Kidney (tissue), 14 donors: ENCODE data around the gene SMIM35. TPM values are rescaled to one million over a fixed set of nuclear protein-coding genes. Genes with fewer than 3 reads are reported as not detected.

Source experiments
- DNase-seq, 5 donors: peaks; one replicate each; pipeline ENCODE4 v3.0.0-alpha.2; 2013 to 2020
- FAIRE-seq: peaks from 2 replicates; lab custom pipeline; 2012; peaks lifted over from hg19 to GRCh38; lab: Jason Lieb, UNC
- H3K27ac ChIP-seq, 2 donors: one replicate each; pipeline ENCODE4 v1.7.0; 2013; ENCODE audit warnings: low read depth in 2 of 2, low read length in 2 of 2, inconsistent platforms in 1 of 2
- H3K27me3 ChIP-seq: one replicate; pipeline ENCODE4 v1.7.1; 2013; ENCODE audit warnings: low read length, inconsistent platforms; ENCODE audit not compliant: control insufficient read depth, insufficient read depth
- H3K36me3 ChIP-seq, 3 donors: one replicate each; pipeline versions ENCODE4 v1.7.0 to v1.7.1; 2013; ENCODE audit warnings: low read length in 3 of 3, control low read depth in 1 of 3, inconsistent platforms in 1 of 3; ENCODE audit not compliant: insufficient read depth in 3 of 3, control insufficient read depth in 2 of 3
- H3K4me1 ChIP-seq, 3 donors: one replicate each; pipeline versions ENCODE4 v1.7.0 to v1.7.1; 2013; ENCODE audit warnings: low read length in 3 of 3, inconsistent platforms in 1 of 3, low read depth in 1 of 3; ENCODE audit not compliant: control insufficient read depth in 2 of 3, insufficient read depth in 2 of 3
- H3K4me3 ChIP-seq, 3 donors: one replicate each; pipeline versions ENCODE4 v1.7.0 to v1.8.1; 2013; ENCODE audit warnings: low read length in 3 of 3, control low read depth in 1 of 3, inconsistent platforms in 1 of 3
- H3K9ac ChIP-seq, 3 donors: one replicate each; pipeline versions ENCODE4 v1.7.0 to v1.7.1; 2013; ENCODE audit warnings: low read length in 3 of 3, control low read depth in 1 of 3, inconsistent platforms in 1 of 3
- H3K9me3 ChIP-seq, 3 donors: one replicate each; pipeline versions ENCODE4 v1.7.0 to v1.7.1; 2013; ENCODE audit warnings: low read length in 3 of 3, control low read depth in 1 of 3, inconsistent platforms in 1 of 3; ENCODE audit not compliant: control insufficient read depth in 2 of 3, insufficient read depth in 1 of 3
- intact Hi-C: fragments of 100-400 bp; cut with DNase I; formaldehyde crosslinking; loops from one replicate; pipeline ENCODE4 v1.11.1; 2022
- polyA plus RNA-seq: library from polyadenylated mRNA; stranded (reverse); fragments of 350-450 nt; fragmentation: Illumina TruSeq; extraction: RNeasy Lipid Tissue Mini Kit (QIAGEN cat#74804); gene quantifications from one replicate; pipeline ENCODE4 v1.2.3, GENCODE V29; 2014; ENCODE audit warnings: low read depth, low replicate concordance; ENCODE audit not compliant: insufficient read depth
- total RNA-seq: library from RNA; stranded (reverse); fragmentation: NEBNext Ultra II Directional; extraction: Animal tissue kit (Norgen Biotek cat#: 25700); gene quantifications from one replicate; pipeline ENCODE4 v1.2.1, GENCODE V29; 2021
- TF ChIP-seq, protein P1 (sequence below): IDR thresholded peaks from 3 replicates; pipeline ENCODE4 v1.5.1; 2012; ENCODE audit warnings: mild to moderate bottlenecking, moderate library complexity, borderline replicate concordance; ENCODE audit not compliant: insufficient read depth; ENCODE audit errors: extremely low read depth
- donor health status: control.
- donor health status: control.
- donor health status: control.
- donor health status: control.
- donor health status: control.
- donor health status: DM: yes; HTN: yes; CAD: no.
- donor health status: Normal renal cell carcinoma (clear cell type).

SMIM35 gene
- total and polyA plus RNA-seq, 2 donors from 2014 or later, result 0.80 TPM; not detected in 1

- Histone ChIP-seq H3K27ac (no peak overlapping the region), H3K4me3 (no peak overlapping the region), H3K4me1 (peaks cover 0 to 8% (median 0%) of the 10 kb centered on the region in 3 donors), H3K9me3 (no peaks in the 10 kb centered on the region), H3K9ac (no peak overlapping the region), H3K36me3 (no peaks in the 10 kb centered on the region), H3K27me3 (peaks cover 10% of the 10 kb centered on the region)
- DNase-seq (no peak), FAIRE-seq (no peak)
- TF ChIP-seq, protein P1, sequence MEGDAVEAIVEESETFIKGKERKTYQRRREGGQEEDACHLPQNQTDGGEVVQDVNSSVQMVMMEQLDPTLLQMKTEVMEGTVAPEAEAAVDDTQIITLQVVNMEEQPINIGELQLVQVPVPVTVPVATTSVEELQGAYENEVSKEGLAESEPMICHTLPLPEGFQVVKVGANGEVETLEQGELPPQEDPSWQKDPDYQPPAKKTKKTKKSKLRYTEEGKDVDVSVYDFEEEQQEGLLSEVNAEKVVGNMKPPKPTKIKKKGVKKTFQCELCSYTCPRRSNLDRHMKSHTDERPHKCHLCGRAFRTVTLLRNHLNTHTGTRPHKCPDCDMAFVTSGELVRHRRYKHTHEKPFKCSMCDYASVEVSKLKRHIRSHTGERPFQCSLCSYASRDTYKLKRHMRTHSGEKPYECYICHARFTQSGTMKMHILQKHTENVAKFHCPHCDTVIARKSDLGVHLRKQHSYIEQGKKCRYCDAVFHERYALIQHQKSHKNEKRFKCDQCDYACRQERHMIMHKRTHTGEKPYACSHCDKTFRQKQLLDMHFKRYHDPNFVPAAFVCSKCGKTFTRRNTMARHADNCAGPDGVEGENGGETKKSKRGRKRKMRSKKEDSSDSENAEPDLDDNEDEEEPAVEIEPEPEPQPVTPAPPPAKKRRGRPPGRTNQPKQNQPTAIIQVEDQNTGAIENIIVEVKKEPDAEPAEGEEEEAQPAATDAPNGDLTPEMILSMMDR, result no peak
- intact Hi-C loops, result no loop called here
These were observed 102.3 kb downstream of the SMIM35 start for GRCh38 chr11:117984476-117984875.

DNA sequence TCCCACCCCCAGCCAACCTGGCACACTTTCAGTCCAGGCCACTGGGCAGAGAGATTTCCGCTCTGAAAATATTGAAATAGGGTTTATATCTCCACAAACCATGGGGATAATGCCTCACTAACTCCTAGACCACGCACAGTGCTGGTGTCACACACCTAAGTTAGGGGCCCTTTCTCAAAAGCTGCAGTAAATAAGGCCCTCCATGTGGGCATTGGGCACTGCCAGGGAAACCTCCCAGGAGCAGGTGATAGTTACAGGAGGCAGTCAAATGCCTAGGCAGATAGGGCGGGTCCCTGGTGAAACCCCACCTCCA lies 103.6 kb downstream of the SMIM35 start:
- TF ChIP-seq, protein P1, result no peak
- H3K27ac ChIP-seq, result no peak overlapping the region
- DNase-seq, result no peak
- no peaks in the 10 kb centered on the region for H3K9me3 ChIP-seq
- no peak overlapping the region for H3K9ac ChIP-seq
- peaks cover 0 to 8% (median 0%) of the 10 kb centered on the region in 3 donors for H3K4me1 ChIP-seq
- H3K36me3 ChIP-seq, result no peaks in the 10 kb centered on the region
- intact Hi-C loops, result no loop called here
- peaks cover 10% of the 10 kb centered on the region for H3K27me3 ChIP-seq
- FAIRE-seq, result no peak
- no peak overlapping the region for H3K4me3 ChIP-seq

GRCh38 chr11:117980720-117981119 lies 106.0 kb downstream of the SMIM35 start:
- H3K9ac ChIP-seq, result no peak overlapping the region
- H3K4me1 ChIP-seq, result peaks cover 0 to under 1% (median 0%) of the 10 kb centered on the region in 3 donors
- no peaks in the 10 kb centered on the region for H3K36me3 ChIP-seq
- no peak overlapping the region for H3K4me3 ChIP-seq
- H3K9me3 ChIP-seq, result no peaks in the 10 kb centered on the region
- TF ChIP-seq, protein P1, result no peak
- intact Hi-C loops, result no loop called here
- no peak overlapping the region for H3K27ac ChIP-seq
- FAIRE-seq (no peak), DNase-seq (no peak)
- no peaks in the 10 kb centered on the region for H3K27me3 ChIP-seq

GRCh38 chr11:117980280-117980679 lies 106.5 kb downstream of the SMIM35 start:
- FAIRE-seq, result no peak
- Histone ChIP-seq H3K9me3 (no peaks in the 10 kb centered on the region), H3K4me3 (no peak overlapping the region), H3K9ac (no peak overlapping the region), H3K27me3 (no peaks in the 10 kb centered on the region), H3K27ac (no peak overlapping the region), H3K36me3 (no peaks in the 10 kb centered on the region), H3K4me1 (no peaks in the 10 kb centered on the region)
- TF ChIP-seq, protein P1, result no peak
- intact Hi-C loops, result no loop called here
- DNase-seq, result no peak
